HG03196 (cell line): ENCODE measurements around the gene FBLIM1.

Experiments used
- ATAC-seq: cut with Tn5 transposase; IDR thresholded peaks from one replicate; pipeline ENCODE4 v1.9.1; 2021; ENCODE audit not compliant: unreplicated experiment

The FBLIM1 gene

GRCh38 chr1:15730936-15731335, 27.7 kb upstream of the FBLIM1 start:
- ATAC-seq: no peak

GRCh38 chr1:15731735-15732685, 26.6 kb upstream of the FBLIM1 start:
- no peak for ATAC-seq

GRCh38 chr1:15732686-15733081, 25.9 kb upstream of the FBLIM1 start:
- no peak for ATAC-seq

- no peak for ATAC-seq
Observed at GRCh38 chr1:15733218-15733725, 25.3 kb upstream of the FBLIM1 start.

GRCh38 chr1:15733726-15734226, 24.8 kb upstream of the FBLIM1 start:
- no peak for ATAC-seq

GRCh38 chr1:15734296-15734695, 24.3 kb upstream of the FBLIM1 start:
- no peak for ATAC-seq

- ATAC-seq: no peak
Observed at GRCh38 chr1:15734901-15735300, 23.7 kb upstream of the FBLIM1 start.

GRCh38 chr1:15735304-15736037, 23.1 kb upstream of the FBLIM1 start:
- no peak for ATAC-seq

- ATAC-seq: no peak
Observed at GRCh38 chr1:15736038-15736891, 22.3 kb upstream of the FBLIM1 start, which contains the start of gene SLC25A34. Gene SLC25A34, plus strand, starts transcription at chr1:15736258. Its CDS starts 228 bp downstream, at chr1:15736486.

GRCh38 chr1:15736892-15737261, 21.7 kb upstream of the FBLIM1 start:
- no peak for ATAC-seq

- no peak for ATAC-seq
Observed at GRCh38 chr1:15737324-15738319, 21.0 kb upstream of the FBLIM1 start.

- ATAC-seq: no peak
Observed at GRCh38 chr1:15738416-15739113, 20.0 kb upstream of the FBLIM1 start.

- ATAC-seq: no peak
Observed at GRCh38 chr1:15739259-15739658, 19.3 kb upstream of the FBLIM1 start.

- ATAC-seq: no peak
Observed at GRCh38 chr1:15739745-15740144, 18.9 kb upstream of the FBLIM1 start.

- peak; percentile 55 for ATAC-seq
Observed at GRCh38 chr1:15740924-15741850, 17.4 kb upstream of the FBLIM1 start.

- ATAC-seq: no peak
Observed at GRCh38 chr1:15742339-15742801, 16.2 kb upstream of the FBLIM1 start, which contains the start of gene TMEM82. Gene TMEM82, plus strand, starts transcription at chr1:15742499. Its CDS starts 61 bp downstream, at chr1:15742560.

GRCh38 chr1:15744122-15744679, 14.4 kb upstream of the FBLIM1 start:
- ATAC-seq: no peak
